ENCODE measurements around the gene GGT7.
A peak's percentile ranks its signal among the peaks of the same experiment; 100 is the strongest.
"Not testable (repeated sequence)": the region's sequence is repeated elsewhere in the genome, so short reads cannot be mapped to it uniquely, and the experiment has no call there.

GGT7 gene, protein sequence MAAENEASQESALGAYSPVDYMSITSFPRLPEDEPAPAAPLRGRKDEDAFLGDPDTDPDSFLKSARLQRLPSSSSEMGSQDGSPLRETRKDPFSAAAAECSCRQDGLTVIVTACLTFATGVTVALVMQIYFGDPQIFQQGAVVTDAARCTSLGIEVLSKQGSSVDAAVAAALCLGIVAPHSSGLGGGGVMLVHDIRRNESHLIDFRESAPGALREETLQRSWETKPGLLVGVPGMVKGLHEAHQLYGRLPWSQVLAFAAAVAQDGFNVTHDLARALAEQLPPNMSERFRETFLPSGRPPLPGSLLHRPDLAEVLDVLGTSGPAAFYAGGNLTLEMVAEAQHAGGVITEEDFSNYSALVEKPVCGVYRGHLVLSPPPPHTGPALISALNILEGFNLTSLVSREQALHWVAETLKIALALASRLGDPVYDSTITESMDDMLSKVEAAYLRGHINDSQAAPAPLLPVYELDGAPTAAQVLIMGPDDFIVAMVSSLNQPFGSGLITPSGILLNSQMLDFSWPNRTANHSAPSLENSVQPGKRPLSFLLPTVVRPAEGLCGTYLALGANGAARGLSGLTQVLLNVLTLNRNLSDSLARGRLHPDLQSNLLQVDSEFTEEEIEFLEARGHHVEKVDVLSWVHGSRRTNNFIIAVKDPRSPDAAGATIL

DNA sequence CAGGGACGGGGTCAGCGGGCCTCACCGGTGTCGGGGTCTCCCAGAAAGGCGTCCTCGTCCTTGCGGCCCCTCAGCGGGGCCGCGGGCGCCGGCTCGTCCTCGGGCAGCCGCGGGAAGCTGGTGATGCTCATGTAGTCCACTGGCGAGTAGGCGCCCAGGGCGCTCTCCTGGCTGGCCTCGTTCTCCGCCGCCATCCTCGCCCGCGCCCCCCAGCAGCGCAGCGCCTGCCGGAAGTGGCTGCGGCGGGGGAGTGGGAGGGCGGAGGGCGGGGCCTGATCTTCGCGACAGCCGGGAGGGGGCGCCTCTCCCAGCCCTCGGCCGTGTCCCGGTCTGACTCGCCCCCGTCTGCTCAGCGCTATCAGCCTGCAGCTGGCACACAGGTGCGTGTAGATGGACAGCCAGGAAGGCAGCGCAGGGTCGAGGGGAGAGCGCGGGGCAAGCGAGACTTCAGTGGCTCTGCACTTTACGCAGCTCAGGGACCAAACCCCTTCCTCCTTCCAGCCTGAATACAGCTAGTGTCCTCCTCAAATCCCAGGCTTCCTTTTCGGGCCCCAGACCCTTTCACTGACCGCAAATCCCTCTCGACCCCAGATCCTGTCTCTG lies at the start of gene GGT7:
GGT7 (minus strand) TSS at position 235 of the 603 bp plus-strand sequence; CDS start at position 194, 41 bp downstream.
- DNase-seq (ENCODE audit: low read depth, low spot score), result peak; percentile 26

DNA sequence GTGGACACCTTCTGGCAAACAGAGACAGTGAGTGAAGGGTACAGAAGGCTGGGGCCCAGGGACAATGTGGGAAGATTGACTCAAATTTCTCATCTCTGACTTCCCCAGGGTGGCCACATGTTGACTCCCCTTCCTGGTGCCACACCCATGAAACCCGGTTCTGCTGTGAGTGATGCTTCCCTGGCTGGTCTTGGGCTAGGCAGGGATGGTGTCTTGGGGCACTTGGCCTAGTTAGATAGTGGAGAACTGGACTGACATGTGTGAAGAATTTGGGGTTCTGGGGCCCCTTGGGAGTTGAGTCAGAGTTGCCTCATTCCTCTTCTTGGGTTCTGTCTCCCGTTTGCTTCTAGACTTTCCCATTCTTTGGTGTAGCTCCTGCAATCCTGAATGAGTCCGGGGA lies 48.8 kb upstream of the GGT7 start:
- no peak for DNase-seq (ENCODE audit: low read depth, low spot score)

DNA sequence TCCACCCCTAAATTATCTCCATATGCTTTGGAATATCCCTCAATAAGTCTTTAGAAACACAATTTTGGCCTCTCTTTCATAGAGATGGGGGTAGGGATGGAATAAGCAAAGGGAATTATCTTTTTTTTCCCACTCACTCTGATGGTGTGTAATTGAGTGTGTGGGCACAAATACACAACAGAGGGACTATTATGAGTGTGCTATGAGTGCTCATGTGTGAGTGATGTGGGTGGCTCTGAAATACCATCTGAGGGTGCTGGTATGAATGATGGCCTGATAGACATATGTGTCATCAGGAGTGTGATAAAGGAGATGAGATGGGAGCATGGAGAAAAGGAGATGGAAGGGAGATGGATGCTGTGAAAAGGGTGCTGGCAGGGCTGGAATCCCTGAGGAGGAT lies 47.4 kb upstream of the GGT7 start:
- DNase-seq (ENCODE audit: low read depth, low spot score), result no peak

DNA sequence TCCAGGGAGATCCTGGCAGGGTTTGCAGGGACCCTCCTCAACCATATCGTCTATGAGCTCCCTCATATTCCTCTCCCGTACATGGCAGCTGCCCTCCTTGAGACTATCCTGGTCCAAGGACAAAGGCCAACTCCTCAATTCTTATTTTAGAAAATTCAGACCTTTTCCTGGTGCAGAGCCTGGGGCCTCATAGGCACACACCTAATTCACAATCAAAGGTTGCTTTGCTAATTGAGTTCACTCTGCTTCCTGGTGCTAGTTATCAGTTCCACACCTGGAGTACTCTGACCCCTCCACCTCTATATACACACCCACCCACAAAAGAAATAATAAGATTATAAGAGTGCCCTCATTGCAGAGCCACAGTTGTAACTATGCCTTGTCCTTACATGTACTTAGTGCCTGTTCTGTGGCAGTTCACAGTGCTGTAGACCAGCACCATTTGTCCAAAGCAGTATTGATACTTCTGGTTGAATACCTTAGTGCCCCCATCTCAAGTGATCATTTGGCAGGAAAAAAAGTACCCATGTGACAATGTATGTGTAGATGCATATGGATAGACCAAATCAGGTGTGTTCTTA lies 44.2 kb upstream of the GGT7 start:
- no peak for DNase-seq (ENCODE audit: low read depth, low spot score)

DNA sequence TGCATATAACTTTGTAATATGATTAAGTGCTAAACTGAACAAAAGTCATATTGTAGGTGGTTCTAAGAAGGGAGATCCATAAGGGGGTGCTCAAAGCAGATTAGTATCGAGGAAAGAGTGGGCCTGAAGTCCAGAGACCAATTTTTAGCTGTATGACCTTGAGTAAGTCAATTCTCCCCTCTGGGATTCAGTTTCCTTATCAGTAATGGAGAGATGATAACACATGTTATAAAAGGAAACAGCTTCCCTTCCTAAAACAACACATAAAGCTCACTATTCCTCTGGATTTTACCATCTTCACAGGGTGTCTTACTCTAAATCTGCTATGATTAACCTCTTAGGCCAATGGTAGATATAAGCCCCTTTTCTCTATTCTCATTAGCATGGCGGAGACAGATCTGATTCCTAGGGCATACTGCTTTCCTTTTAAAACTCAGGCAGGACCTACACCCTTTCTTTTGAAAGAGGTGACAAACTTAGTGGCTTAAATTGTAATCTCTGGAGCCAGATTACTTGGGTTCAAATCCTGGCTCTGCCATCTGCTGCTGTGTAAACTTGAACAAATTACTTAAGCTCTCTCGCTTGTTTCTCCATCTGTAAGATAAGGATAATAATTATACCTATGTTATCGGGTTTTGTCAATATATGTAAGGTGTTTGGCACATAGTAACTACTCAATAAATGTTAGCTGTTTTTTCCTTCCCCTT lies 43.2 kb upstream of the GGT7 start:
- DNase-seq (ENCODE audit: low read depth, low spot score), result no peak

DNA sequence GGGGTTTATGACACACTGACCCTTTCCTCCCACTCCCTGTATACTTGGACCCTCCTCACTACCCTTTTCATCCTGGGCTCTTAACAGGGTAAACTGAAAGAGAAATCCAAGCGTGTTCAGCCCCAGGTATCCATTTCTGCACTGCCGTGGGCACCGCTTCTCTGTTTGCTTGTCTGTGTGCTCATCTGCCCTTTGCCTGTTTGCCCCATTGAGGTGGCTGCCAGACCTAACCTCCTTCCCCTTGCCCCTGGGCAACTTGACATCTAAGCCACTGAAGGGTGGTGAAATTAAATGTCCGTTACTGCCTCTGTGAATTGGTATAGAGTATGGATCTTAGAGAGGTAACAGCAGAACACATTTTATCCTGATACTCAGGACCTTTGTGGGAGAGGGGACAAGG lies 42.5 kb upstream of the GGT7 start:
- DNase-seq (ENCODE audit: low read depth, low spot score), result no peak

DNA sequence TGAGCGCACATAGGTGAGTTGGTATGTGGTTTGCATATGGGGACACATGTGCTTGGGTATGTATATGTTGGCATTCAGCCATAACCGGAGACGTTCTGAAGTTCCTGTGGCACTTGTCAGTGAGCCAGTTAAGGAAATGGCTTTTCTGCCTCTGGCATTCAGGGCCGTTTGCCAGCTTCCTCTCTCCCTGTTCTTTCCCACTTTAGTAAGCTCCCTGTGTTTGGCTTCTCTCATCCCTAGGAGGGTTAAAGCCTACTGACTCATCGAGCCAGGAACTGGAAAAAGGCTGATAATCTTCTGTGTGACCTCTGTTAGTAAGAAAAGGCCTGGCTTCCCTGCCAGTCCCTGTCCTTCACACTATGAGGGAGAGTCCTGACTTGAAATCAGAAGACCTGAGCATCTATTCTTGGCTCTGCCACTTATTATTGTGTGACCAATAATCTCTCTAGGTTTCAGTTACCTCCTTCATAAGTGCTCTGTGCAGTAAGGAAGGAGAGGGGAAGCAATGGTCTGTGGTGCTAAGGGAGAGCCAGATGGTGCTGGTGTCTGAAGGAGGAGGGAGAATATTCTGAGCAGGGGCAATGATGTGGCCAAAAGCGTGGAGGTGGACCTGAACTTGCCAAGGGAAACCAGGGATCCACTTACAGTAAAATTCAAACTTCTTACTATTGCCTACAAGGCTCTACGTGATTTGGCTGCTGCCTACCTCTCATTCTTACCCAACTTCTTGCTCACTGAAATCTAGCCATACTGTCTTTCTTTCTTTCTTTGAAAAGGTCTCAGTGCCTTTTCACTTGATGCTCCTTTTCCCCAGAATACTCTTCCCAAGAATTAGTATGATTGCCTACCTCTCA lies 35.2 kb upstream of the GGT7 start:
- peak; percentile 45 for DNase-seq (ENCODE audit: low read depth, low spot score)

DNA sequence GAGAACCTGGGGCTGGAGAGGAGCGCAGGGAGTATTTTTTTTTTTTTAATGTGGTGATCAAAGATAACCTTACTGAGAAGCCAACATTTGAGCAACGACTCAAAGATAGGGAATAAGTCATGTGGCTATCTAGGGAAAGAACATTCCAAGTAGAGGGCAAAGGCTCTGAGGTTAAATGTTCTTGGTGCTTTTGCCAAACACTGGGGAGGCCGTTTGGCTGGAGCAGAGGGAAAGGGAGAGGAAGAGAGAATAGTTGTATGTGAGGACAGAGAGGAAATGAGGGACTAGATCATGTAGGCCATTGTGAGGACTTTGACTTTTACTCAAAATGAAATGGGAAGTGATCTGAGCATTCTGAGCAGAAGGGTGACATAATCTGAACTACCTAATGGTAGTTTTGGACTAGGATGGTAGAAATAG lies 31.6 kb upstream of the GGT7 start:
- no peak for DNase-seq (ENCODE audit: low read depth, low spot score)

DNA sequence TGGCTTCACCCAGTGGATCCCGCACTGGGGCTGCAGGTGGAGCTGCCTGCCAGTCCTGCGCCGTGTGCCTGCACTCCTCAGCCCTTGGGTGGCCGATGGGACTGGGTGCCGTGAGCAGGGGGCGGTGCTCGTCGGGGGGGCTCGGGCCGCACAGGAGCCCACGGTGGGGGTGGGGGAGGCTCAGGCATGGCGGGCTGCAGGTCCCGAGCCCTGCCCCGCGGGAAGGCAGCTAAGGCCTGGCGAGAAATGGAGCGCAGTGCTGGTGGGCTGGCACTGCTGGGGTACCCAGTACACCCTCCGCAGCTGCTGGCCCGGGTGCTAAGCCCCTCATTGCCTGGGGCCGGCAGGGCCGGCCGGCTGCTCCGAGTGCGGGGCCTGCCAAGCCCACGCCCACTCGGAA lies 26.1 kb upstream of the GGT7 start:
- not testable (repeated sequence) for DNase-seq (ENCODE audit: low read depth, low spot score)

DNA sequence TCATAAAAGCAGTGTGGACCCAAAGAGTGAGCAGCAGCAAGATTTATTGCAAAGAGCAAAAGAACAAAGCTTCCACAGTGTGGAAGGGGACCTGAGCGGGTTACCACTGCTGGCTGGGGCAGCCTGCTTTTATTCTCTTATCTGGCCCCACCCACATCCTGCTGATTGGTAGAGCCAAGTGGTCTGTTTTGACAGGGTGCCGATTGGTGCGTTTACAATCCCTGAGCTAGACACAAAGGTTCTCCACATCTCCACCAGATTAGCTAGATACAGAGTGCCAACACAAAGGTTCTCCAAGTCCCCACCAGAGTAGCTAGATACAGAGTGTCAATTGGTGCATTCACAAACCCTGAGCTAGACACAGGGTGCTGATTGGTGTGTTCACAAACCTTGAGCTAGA lies 25.5 kb upstream of the GGT7 start:
- not testable (repeated sequence) for DNase-seq (ENCODE audit: low read depth, low spot score)

DNA sequence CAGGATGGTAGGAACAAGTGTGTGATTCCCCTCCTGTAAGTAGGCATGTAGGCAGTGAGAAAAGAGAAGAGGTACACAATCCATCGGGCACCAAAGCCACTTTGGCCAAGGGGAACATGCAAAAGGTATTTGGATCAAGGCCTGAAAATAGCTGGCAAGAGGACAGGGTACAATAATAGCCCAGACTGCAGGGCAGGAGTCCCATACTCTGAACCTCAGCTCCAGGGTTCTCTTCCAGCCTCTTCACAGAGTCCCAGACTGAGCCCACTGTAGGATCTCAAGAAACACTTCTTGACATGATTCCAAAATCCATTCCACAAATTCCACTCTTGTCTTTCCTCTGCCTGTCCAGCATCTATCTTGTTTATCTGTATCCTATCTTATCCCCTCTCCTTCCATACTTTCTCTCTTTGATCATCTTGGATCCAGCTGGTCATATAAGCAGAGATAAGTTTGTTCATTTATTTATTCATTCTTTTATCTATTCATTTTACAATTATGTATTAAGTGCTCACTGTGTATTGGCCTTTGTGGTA lies 23.5 kb upstream of the GGT7 start:
- DNase-seq (ENCODE audit: low read depth, low spot score), result no peak

DNA sequence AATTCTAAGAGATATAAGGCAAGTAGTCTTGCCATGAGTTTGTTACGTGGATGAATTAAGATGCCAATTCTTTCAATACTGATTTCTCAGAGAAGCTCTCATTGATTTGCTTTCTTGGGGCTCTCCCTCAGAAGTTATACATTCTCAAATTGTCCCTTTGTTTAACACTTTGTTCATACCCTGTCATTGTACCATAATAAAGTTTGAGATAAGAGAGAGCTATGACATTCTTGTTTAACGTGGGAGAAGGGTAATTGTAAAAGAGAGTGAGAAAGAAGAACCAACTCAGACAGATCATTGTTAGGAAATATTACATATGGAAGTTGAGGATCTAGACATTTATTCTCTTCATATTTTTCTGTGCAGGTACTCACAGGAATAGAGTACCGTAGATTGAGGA lies 22.8 kb upstream of the GGT7 start:
- no peak for DNase-seq (ENCODE audit: low read depth, low spot score)

DNA sequence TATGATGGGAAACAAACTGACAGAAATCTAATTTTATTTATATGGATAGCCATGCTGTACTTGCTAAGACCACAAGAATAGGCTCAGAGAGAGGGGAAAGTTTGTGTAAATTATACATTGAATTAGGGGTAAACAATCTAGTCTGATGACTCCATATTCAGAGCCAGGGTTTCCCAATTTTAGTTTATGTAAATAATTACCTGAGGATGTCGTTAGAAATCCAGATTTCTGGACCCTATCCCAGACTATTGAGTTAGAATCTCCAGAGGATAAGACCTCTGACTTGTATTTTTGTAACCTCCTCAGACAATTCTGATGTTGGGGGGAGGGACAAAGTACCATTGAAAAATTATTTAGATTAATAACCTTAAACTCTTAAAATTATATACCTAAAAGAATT lies 22.1 kb upstream of the GGT7 start:
- DNase-seq (ENCODE audit: low read depth, low spot score), result no peak

DNA sequence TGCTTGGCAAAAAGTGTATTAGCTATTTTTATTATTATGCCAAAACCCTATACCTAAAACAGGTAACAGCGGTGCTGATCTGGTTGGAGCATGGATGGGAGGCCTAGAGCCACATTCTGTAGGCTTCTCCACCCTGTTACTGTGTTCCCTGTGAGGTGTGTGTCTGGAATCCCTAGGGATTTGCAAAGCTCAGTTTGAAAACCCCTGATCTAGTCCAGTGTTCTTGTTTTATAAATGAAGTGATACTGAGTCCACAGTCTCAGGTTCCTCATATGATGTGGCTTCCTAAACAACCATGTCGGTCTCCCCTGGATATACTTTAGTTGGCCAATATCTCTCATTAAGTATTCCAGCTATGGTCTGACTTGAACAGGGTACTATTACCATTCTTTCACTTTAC lies 20.0 kb upstream of the GGT7 start:
- no peak for DNase-seq (ENCODE audit: low read depth, low spot score)

DNA sequence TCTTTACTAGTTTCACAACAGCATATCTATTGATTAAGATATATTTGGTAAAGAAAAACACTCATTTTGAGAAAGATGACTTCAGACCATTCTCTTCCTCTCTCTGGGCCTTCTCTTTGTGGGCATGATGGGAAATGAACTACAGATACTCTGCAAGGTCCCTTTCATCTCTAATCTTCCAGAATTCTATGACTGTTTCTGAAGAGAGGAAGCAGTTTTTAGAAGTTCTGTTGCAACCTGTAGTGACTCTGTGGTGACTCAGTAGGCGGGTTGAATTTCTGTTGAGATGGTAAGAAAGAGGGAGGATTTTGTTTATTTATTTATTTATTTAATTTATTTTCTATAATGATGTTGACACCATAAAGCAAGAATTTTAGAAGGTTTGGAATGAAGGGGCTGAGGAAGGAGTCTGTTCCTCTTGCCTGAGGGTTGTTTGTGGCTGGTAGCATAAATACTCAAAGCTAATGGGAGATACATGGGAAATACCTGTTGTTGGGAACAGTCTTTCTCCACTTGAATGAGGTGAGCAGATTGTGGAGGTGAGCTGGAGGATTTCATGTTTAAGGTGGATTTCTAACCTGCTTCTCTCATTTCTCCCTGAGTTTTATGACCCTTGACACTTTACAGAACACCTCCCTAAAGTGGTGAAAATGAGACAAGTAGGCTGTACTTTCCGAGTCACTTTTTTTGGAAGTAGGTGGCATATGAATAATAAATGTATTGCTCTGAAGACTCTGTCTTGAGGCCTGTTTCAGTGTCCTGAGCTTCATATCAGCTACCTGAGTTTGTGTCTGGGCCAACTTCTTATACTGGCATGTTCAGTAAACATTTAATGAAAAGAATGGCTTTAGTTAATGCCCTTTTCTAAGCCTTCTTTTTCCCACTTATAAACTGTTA lies 18.8 kb upstream of the GGT7 start:
- no peak for DNase-seq (ENCODE audit: low read depth, low spot score)

DNA sequence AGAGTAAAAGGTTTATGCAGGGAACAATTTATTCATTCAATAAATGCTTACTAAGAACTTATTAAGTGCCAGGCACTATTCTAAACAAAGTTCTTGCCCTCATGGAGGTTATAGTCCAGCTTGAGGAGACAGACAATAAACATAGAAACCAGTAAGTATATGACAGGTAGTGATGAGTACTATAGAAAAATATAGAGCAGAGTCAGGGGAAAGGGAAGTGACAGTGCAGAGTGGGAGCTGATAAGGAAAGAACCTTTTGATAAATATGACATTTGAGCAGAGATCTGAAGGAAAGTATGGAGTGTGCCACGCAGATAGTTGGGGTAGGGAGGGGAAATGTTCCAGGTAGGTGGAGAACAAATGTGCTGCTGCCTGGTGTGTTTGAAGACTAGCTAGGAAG lies 15.8 kb upstream of the GGT7 start:
- no peak for DNase-seq (ENCODE audit: low read depth, low spot score)

DNA sequence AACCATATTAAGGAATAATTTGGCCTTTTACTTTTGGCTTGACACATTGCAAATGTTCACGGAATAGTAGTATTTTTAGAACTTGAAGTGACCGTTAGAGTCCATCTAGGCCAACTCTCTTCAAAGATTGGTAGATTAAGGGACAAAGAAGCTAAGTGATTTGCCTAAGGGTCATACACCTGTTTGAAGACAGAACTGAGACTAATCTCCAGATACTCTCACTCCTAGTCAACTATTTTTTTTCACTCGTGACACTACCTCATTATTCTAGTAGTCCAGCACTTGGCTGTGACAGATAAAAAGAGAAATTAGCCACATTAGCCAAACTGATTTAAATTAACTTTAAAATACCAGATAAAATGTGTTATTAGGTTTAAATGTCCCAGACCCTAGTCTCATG lies 14.4 kb upstream of the GGT7 start:
- DNase-seq (ENCODE audit: low read depth, low spot score), result no peak

DNA sequence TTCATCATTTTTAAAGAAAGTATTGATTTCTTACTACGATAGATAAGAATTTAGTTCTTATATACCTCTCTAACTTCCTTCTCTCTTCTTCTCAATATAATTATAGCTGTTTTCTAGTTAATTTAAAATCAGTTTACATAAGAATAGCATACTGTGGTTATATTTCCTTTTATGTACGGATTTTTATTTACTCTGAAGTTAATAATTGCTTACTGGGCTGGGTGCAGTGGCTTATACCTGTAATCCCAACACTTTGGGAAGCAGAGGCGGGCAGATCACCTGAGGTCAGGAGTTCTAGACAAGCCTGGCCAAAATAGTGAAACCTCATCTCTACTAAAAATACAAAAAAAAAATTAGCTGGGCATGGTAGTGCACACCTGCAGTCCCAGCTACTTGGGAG lies 13.5 kb upstream of the GGT7 start:
- no peak for DNase-seq (ENCODE audit: low read depth, low spot score)

DNA sequence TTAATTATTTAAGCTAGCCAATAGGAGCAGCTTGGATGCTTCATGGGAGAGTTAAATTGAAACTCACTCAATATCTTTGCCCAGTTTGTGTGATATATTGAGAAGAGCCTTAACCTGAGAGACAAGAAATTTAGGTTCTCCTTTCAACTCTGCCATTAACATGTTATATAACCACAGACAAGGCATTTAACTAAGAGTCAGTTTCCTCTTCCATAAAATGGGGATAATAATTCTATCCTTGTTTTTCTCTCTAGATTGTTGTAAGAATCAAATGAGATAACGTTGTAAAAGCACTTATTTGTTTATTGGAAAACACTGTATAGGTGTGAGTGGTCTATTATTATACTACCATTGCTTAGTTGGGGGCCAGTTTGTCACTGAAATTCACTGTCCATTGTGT lies 11.6 kb upstream of the GGT7 start:
- no peak for DNase-seq (ENCODE audit: low read depth, low spot score)

DNA sequence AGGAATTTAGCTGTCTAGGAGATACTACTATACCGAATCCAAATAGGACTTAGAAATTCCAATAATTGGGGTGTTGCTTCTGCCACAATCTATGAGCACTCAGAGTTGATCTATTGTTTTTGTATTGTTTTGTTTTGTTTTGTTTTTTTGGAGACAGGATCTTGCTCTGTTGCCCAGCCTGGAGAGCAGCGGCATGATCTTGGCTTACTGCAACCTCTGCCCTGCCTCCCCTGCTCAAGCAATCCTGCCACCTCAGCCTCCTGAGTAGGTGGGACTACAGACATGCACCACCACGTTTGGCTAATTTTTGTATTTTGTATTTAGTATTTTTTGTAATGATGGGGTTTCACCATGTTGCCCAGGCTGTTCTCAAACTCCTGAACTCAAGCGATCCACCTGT lies 11.2 kb upstream of the GGT7 start:
- no peak for DNase-seq (ENCODE audit: low read depth, low spot score)
